AG04450 (cell line): Measurements from ENCODE around the gene UGT1A10. TPM values are rescaled to one million over a fixed set of nuclear protein-coding genes. Genes with fewer than 3 reads are reported as not detected.

Experiments used
- CTCF ChIA-PET: fragments of 300-600, 350-600 bp; formaldehyde crosslinking; extraction: SDS; loops from one replicate; lab custom pipeline; 2022; ENCODE audit warnings: antibody characterized with exemption, inconsistent platforms; lab: Charles Lee
- POLR2A ChIA-PET: fragments of 350-600 bp; formaldehyde crosslinking; extraction: SDS; loops from one replicate; lab custom pipeline; 2021; ENCODE audit warnings: antibody characterized with exemption, inconsistent platforms; lab: Yijun Ruan, JAX
- DNase-seq: peaks from one replicate; pipeline ENCODE4 v3.0.0-alpha.2; 2011; ENCODE audit warnings: low read depth, low spot score
- H3K27ac ChIP-seq: one replicate; pipeline ENCODE4 v1.5.1; 2012; ENCODE audit warnings: low read depth, low read length, control low read depth
- H3K27me3 ChIP-seq: one replicate; pipeline ENCODE4 v1.6.0; 2012; ENCODE audit warnings: low read length; ENCODE audit not compliant: control insufficient read depth, insufficient read depth
- H3K4me3 ChIP-seq: 2 replicates; pipeline ENCODE4 v1.5.1; 2011; ENCODE audit warnings: mild to moderate bottlenecking, low read depth, low read length, control low read depth
- H3K9me3 ChIP-seq: 2 replicates; pipeline ENCODE4 v1.5.1; 2012; ENCODE audit warnings: low read length; ENCODE audit not compliant: control insufficient read depth, insufficient read depth
- polyA plus RNA-seq: library from polyadenylated mRNA; depleted of rRNA; stranded (reverse); fragments of >200 nt; gene quantifications from 2 replicates; pipeline ENCODE4 v1.2.3, GENCODE V29; 2011
- TF ChIP-seq, protein P1 (sequence below): IDR thresholded peaks from 2 replicates; pipeline ENCODE4 v1.5.1; 2011; ENCODE audit warnings: low read depth, low read length, control low read depth, inconsistent platforms

The UGT1A10 gene
- polyA plus RNA-seq, 1 experiment: not detected

DNA sequence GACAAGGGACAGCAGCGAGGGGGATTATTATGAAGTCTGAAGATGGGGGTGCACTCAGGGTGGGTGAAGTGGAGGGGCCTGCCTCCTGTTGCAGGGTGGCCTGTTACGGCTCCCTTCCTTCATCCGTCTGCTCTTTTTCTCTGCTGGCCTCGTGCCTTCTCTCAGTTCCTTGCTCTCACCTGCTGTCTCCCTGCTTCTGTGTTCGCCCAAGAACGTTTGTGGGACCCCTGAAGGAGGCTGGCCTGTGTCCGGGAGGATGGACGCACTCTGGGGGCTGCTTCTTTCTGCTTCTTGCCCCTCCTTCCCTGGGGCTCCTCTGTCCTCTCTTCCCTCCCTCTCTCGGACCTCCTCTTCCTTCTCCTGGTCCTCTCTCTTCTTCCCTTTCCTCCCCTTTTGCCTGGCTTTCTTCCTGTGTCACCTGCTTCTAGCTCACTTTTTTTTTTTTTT lies 155.7 kb downstream of the UGT1A10 start:
- DNase-seq: no peak
- H3K27me3 ChIP-seq: peaks cover 6% of the 10 kb centered on the region
- no peak overlapping the region for H3K27ac ChIP-seq
- ChIA-PET CTCF (no interaction called here), POLR2A (no interaction called here)
- H3K9me3 ChIP-seq: peaks cover 5% of the 10 kb centered on the region; the same call in 1 of the 2 replicates
- H3K4me3 ChIP-seq: no peak overlapping the region
- TF ChIP-seq, protein P1, sequence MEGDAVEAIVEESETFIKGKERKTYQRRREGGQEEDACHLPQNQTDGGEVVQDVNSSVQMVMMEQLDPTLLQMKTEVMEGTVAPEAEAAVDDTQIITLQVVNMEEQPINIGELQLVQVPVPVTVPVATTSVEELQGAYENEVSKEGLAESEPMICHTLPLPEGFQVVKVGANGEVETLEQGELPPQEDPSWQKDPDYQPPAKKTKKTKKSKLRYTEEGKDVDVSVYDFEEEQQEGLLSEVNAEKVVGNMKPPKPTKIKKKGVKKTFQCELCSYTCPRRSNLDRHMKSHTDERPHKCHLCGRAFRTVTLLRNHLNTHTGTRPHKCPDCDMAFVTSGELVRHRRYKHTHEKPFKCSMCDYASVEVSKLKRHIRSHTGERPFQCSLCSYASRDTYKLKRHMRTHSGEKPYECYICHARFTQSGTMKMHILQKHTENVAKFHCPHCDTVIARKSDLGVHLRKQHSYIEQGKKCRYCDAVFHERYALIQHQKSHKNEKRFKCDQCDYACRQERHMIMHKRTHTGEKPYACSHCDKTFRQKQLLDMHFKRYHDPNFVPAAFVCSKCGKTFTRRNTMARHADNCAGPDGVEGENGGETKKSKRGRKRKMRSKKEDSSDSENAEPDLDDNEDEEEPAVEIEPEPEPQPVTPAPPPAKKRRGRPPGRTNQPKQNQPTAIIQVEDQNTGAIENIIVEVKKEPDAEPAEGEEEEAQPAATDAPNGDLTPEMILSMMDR: no peak

GRCh38 chr2:233792720-233793119 lies 156.5 kb downstream of the UGT1A10 start:
- no peak for DNase-seq
- POLR2A ChIA-PET: no interaction called here
- Histone ChIP-seq H3K4me3 (no peak overlapping the region), H3K27me3 (peaks cover 6% of the 10 kb centered on the region), H3K27ac (no peak overlapping the region), H3K9me3 (peaks cover 5% of the 10 kb centered on the region; the same call in 1 of the 2 replicates)
- TF ChIP-seq, protein P1: no peak
- CTCF ChIA-PET: no interaction called here

DNA sequence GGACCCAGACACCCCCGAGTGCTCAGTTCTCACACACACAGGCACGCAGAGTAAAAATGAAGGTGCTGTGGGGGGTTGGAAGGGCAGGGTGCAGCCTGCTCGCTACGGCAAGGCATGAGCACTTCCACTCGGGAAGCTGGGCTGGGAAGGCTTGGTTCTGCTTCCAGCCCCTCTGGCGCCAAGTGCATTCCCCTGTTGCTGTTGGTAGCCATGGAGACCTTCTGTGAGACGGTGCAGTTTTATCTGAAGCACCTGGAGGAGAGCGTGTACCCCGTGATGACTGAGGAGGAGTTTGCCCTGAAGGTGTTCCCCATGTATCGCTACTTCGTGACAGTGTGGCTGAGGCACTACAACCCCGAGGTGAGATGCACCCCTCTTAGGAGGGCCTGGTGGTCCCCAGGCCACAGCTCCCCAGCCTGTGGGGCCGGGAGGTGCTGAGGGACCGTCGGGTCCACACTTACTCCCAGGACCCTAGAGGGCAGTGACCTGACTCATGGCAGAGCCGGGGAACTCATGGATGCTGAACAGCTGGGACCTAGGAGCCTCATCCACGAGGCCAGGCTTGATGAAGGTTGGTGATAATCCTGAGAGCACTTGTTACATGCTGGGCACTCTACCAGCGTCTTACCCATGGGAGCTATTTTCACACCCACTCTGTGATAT lies 157.3 kb downstream of the UGT1A10 start:
- Histone ChIP-seq H3K27me3 (peaks cover 10% of the 10 kb centered on the region), H3K4me3 (no peak overlapping the region), H3K9me3 (peaks cover 5% of the 10 kb centered on the region; the same call in 1 of the 2 replicates), H3K27ac (no peak overlapping the region)
- ChIA-PET POLR2A (no interaction called here), CTCF (no interaction called here)
- TF ChIP-seq, protein P1: no peak
- DNase-seq: no peak

DNA sequence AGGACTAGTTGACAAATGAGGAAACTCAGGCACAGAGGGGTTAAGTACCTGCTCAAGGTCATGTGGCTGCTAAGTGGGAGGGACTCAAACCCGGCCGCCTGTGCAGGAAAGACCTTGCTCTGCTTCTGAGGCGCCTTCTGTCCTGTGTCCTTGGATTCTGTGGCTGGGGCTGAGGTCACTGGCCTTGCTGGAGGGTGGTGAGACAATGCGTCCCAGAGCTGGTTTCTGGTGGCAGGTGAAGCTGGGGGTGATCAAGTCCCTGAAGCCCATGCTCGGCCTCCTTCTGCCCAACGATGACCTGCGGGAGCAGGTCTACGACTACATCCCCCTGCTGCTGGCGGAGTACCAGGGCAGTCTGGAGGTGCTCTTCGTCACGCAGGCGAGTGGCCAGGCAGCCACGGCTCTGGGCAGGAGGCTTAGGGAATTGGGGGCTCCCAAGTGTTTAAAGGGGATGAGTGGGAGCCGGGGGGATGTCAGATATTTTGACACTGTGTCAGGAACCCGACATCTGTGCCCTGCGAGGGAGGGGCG lies 157.9 kb downstream of the UGT1A10 start:
- no peak overlapping the region for H3K4me3 ChIP-seq
- no peak for DNase-seq
- POLR2A ChIA-PET: no interaction called here
- H3K27ac ChIP-seq: no peak overlapping the region
- CTCF ChIA-PET: no interaction called here
- H3K27me3 ChIP-seq: peaks cover 13% of the 10 kb centered on the region
- TF ChIP-seq, protein P1: no peak
- H3K9me3 ChIP-seq: peaks cover 5% of the 10 kb centered on the region; the same call in 1 of the 2 replicates

GRCh38 chr2:233795735-233796171 lies 159.5 kb downstream of the UGT1A10 start:
- TF ChIP-seq, protein P1: no peak
- ChIA-PET CTCF (no interaction called here), POLR2A (no interaction called here)
- Histone ChIP-seq H3K27ac (no peak overlapping the region), H3K9me3 (peaks cover 5% of the 10 kb centered on the region; the same call in 1 of the 2 replicates), H3K27me3 (peaks cover 13% of the 10 kb centered on the region), H3K4me3 (no peak overlapping the region)
- no peak for DNase-seq
